A549 (cell line): ENCODE data around the gene TPST1. TPM values are rescaled to one million over a fixed set of nuclear protein-coding genes. Genes with fewer than 3 reads are reported as not detected.
"Not testable (repeated sequence)": the region's sequence is repeated elsewhere in the genome, so short reads cannot be mapped to it uniquely, and the experiment has no call there.

Source experiments
- ATAC-seq, 2 experiments: fragments of 200-7000 bp in 1 of 2; fragments of >200 bp in 1 of 2; cut with Nextera tagmentation in 1 of 2; cut with Tn5 transposase in 1 of 2; 3 replicates each; pipeline versions ENCODE4 v1.8.0 to v1.9.1; 2018 to 2020; ENCODE audit warnings: mild to moderate bottlenecking in 1 of 2, moderate library complexity in 1 of 2
- CTCF ChIA-PET: fragments of 300-600 bp; sonication (Branson Sonifier 250); formaldehyde crosslinking; extraction: SDS; loops from one replicate; lab custom pipeline; 2021; ENCODE audit warnings: antibody characterized with exemption, inconsistent platforms; lab: Yijun Ruan, JAX
- POLR2A ChIA-PET: fragments of 350-600 bp; formaldehyde crosslinking; extraction: SDS; loops from one replicate; lab custom pipeline; 2021; ENCODE audit warnings: antibody characterized with exemption, inconsistent platforms; lab: Yijun Ruan, JAX
- DNase-seq, 2 experiments: peaks; one replicate each; pipeline versions ENCODE4 v3.0.0 to v3.0.0-alpha.2; 2011 to 2016; ENCODE audit warnings: low read depth in 1 of 2, low spot score in 1 of 2
- FAIRE-seq: peaks from 2 replicates; lab custom pipeline; 2011; peaks lifted over from hg19 to GRCh38; lab: Jason Lieb, UNC
- H3K27ac ChIP-seq, 2 experiments: fragments of >200 bp; sonication (Bioruptor Twin); formaldehyde crosslinking; 3 replicates each; pipeline ENCODE4 v1.5.1; 2016 to 2017
- H3K4me1 ChIP-seq: fragments of >200 bp; sonication (Bioruptor Twin); formaldehyde crosslinking; 3 replicates; pipeline ENCODE4 v1.6.1; 2016
- H3K4me2 ChIP-seq: fragments of >200 bp; sonication (Bioruptor Twin); formaldehyde crosslinking; 3 replicates; pipeline ENCODE4 v1.6.1; 2016
- H3K4me3 ChIP-seq: fragments of >200 bp; sonication (Bioruptor Twin); formaldehyde crosslinking; 3 replicates; pipeline ENCODE4 v1.5.1; 2016
- H3K9me3 ChIP-seq: fragments of >200 bp; sonication (Bioruptor Twin); formaldehyde crosslinking; 3 replicates; pipeline ENCODE4 v1.6.1; 2016
- BCL3 ChIP-seq: fragments of >200 bp; sonication (Bioruptor Twin); formaldehyde crosslinking; IDR thresholded peaks from 3 replicates; pipeline ENCODE4 v1.6.1; 2016
- CEBPB ChIP-seq, 2 experiments: fragments of >200 bp in 1 of 2; sonication (Bioruptor Twin) in 1 of 2; formaldehyde crosslinking in 1 of 2; IDR thresholded peaks; 2 replicates each; pipeline ENCODE4 v1.6.1; 2012 to 2016
- CHD2 ChIP-seq: fragments of 150-350 bp; IDR thresholded peaks from 2 replicates; pipeline ENCODE4 v1.6.1; 2014; ENCODE audit warnings: low read length; ENCODE audit not compliant: partially characterized antibody
- CTCF ChIP-seq: fragments of >200 bp; sonication (Bioruptor Twin); formaldehyde crosslinking; IDR thresholded peaks from 3 replicates; pipeline ENCODE4 v1.5.1; 2016
- E2F6 ChIP-seq: IDR thresholded peaks from 2 replicates; pipeline ENCODE4 v1.6.1; 2012; ENCODE audit warnings: low read depth, borderline replicate concordance
- FOSB ChIP-seq: fragments of 250-450 bp; sonication (Bioruptor Pico); IDR thresholded peaks from 2 replicates; pipeline ENCODE4 v1.5.0; 2020; ENCODE audit warnings: mild to moderate bottlenecking, moderate library complexity
- JUN ChIP-seq, 2 experiments: fragments of >200 bp; sonication (Bioruptor Twin); formaldehyde crosslinking; IDR thresholded peaks; 2 replicates in 1 of 2; 3 replicates in 1 of 2; pipeline ENCODE4 v1.6.1; 2016 to 2017
- JUNB ChIP-seq: fragments of >200 bp; sonication (Bioruptor Twin); formaldehyde crosslinking; IDR thresholded peaks from 2 replicates; pipeline ENCODE4 v1.6.1; 2016
- KDM5A ChIP-seq: fragments of 200-600 bp; sonication (generic); IDR thresholded peaks from 2 replicates; pipeline ENCODE4 v1.6.1; 2016; ENCODE audit warnings: antibody characterized with exemption, mild to moderate bottlenecking
- MAFK ChIP-seq: fragments of 450-650 bp; IDR thresholded peaks from 2 replicates; pipeline ENCODE4 v1.6.1; 2014; ENCODE audit not compliant: partially characterized antibody
- MAX ChIP-seq: IDR thresholded peaks from 2 replicates; pipeline ENCODE4 v1.6.1; 2012
- PHF8 ChIP-seq: fragments of 200-600 bp; sonication (generic); IDR thresholded peaks from 2 replicates; pipeline ENCODE4 v1.6.1; 2016; ENCODE audit warnings: low read depth, mild to moderate bottlenecking, antibody characterized with exemption, moderate library complexity, borderline replicate concordance
- POLR2A ChIP-seq: IDR thresholded peaks from 2 replicates; pipeline ENCODE4 v1.6.1; 2012; ENCODE audit warnings: mild to moderate bottlenecking, low read length
- RAD21 ChIP-seq, 2 experiments: fragments of >200 bp in 1 of 2; sonication (Bioruptor Twin) in 1 of 2; formaldehyde crosslinking in 1 of 2; IDR thresholded peaks in 1 of 2; conservative IDR thresholded peaks in 1 of 2; 2 replicates in 1 of 2; 3 replicates in 1 of 2; pipeline ENCODE4 v1.6.1; 2012 to 2018; ENCODE audit warnings: inconsistent platforms in 1 of 2
- RFX5 ChIP-seq: fragments of 450-650 bp; IDR thresholded peaks from 2 replicates; pipeline ENCODE4 v1.7.1; 2014; ENCODE audit warnings: antibody characterized with exemption, mild to moderate bottlenecking, moderate library complexity
- SREBF2 ChIP-seq: fragments of 450-650 bp; IDR thresholded peaks from 2 replicates; pipeline ENCODE4 v1.6.1; 2014; ENCODE audit warnings: mild to moderate bottlenecking, moderate library complexity
- WGBS: methylation state at CpG from one replicate; pipeline ENCODE4 v1.1.6; 2017; ENCODE audit errors: missing lambda C conversion rate; 5-methylcytosine and 5-hydroxymethylcytosine counted together
- polyA minus RNA-seq: library from RNA; depleted of rRNA, polyadenylated mRNA; stranded (reverse); fragments of >200 nt; gene quantifications from 2 replicates; pipeline ENCODE4 v1.2.3, GENCODE V29; 2011; rRNA and poly(A)+ RNA removed
- polyA plus RNA-seq, 4 experiments: library from polyadenylated mRNA; depleted of rRNA in 3 of 4; stranded (reverse); fragments of >200 nt; fragmentation: RNase III in 1 of 4; extraction: RNeasy Plus Mini Kit Qiagen cat#74134 plus additional on column Dnase treatment in 1 of 4; gene quantifications; 2 replicates in 3 of 4; 3 replicates in 1 of 4; pipeline ENCODE4 v1.2.3, GENCODE V29; 2011 to 2017

TPST1 gene
- 20.4 and 20.8 TPM in 2 replicates for polyA plus RNA-seq (2011; rRNA removed)
- 6.9 and 9.8 TPM in 2 replicates for polyA plus RNA-seq (2012; cell fraction: cytosol; rRNA removed)
- 5.4 and 7.3 TPM in 2 replicates for polyA plus RNA-seq (2012; cell fraction: nucleus; rRNA removed)
- polyA plus RNA-seq (2017; fragmentation: RNase III; extraction: RNeasy Plus Mini Kit Qiagen cat#74134 plus additional on column Dnase treatment): 10.5 to 14.7 TPM (median 14.6 TPM) in 3 replicates
- polyA minus RNA-seq: 27.5 and 37.9 TPM in 2 replicates

GRCh38 chr7:66204822-66205740, at the start of gene TPST1:
TSS of gene TPST1 (plus strand) at chr7:66205334. CDS start at chr7:66240426, 35,092 bp downstream.
- WGBS: 2% methylated on average over 19 of the region's 90 CpGs
- Histone ChIP-seq H3K27ac (peak within 1 kb of the TSS; percentile 67 to 94), H3K9me3 (no peaks in the 10 kb centered on the region), H3K4me2 (peak within 1 kb of the TSS; percentile 74), H3K4me1 (0 out of 3 replicates have a peak, but pooled peaks cover 6% of the 10 kb centered on the region), H3K4me3 (peak within 1 kb of the TSS; percentile 75)
- peak; percentile 88 to 96 for DNase-seq
- POLR2A ChIA-PET: interaction anchor here (0.5 to 1.6 kb wide), 9 partner anchors 16 to 296 kb away, joined by 3 to 8 read pairs (median 5); no protein-coding TSS in a partner anchor
- TF ChIP-seq RAD21 (conservative IDR thresholded peaks at IDR 0.05 in 1 of 2, IDR thresholded peaks at IDR 0.05 in 1 of 2) (peak; percentile 26 to 41; a peak in 4 of 5 replicates), MAX (peak; percentile 47; the same call in 1 of the 2 replicates), MAFK (peak; percentile 42), PHF8 (peak; percentile 81), FOSB (CRISPR knock-in tag) (no peak), SREBF2 (peak; percentile 27; the same call in 1 of the 2 replicates), KDM5A (no peak), BCL3 (peak; percentile 80; the same call in 2 of the 3 replicates), JUNB (no peak), RFX5 (peak; percentile 87), POLR2A (peak; percentile 91), CTCF (peak; percentile 30), JUN (IDR thresholded peaks at IDR 0.05) (peak in 1 of 2 experiments; percentile 66; a peak in 2 of 5 replicates), CHD2 (no peak), E2F6 (0 out of 2 replicates have a peak, but pooled peaks have one; percentile 12)
- CTCF ChIA-PET: interaction anchor here (0.6 to 2.2 kb wide), 15 partner anchors 8 to 271 kb away, joined by 3 to 8 read pairs (median 3); no protein-coding TSS in a partner anchor
- no peak for FAIRE-seq
- ATAC-seq: peak; percentile 96 to 97

GRCh38 chr7:66156035-66156434, 49.1 kb upstream of the TPST1 start:
- TF ChIP-seq CEBPB (IDR thresholded peaks at IDR 0.05): peak; percentile 63 to 67; a peak in 3 of 4 replicates
- TF ChIP-seq, all 56 proteins: peak for 1; not testable (repeated sequence) for 55
- ATAC-seq, FAIRE-seq, H3K9me3 ChIP-seq, H3K27ac ChIP-seq, DNase-seq, H3K4me1 ChIP-seq, POLR2A ChIA-PET, H3K4me2 ChIP-seq, H3K4me3 ChIP-seq: not testable (repeated sequence)
- CTCF ChIA-PET: interaction anchor here (1.9 kb wide), 1 partner anchor 10 kb away, joined by 4 read pairs; no protein-coding TSS in a partner anchor
- 95% methylated on average over 7 of the region's 7 CpGs for WGBS
